Stomach (tissue), 4 donors: Measurements from ENCODE around the gene ACSM4.
"Not testable (repeated sequence)": the region's sequence is repeated elsewhere in the genome, so short reads cannot be mapped to it uniquely, and the experiment has no call there.

ENCODE experiments used
- CTCF ChIP-seq, 7 experiments: fragments of 450-650 bp in 4 of 7; fragments of 200-600 bp in 3 of 7; sonication (generic) in 3 of 7; IDR thresholded peaks; one replicate each; pipeline ENCODE4 v1.5.1; 2016 to 2019; ENCODE audit warnings: antibody characterized with exemption in 7 of 7, control low read depth in 2 of 7, mild to moderate bottlenecking in 1 of 7
- POLR2A ChIP-seq, 4 donors: fragments of 450-650 bp; IDR thresholded peaks; one replicate each; pipeline ENCODE4 v1.6.1; 2016; ENCODE audit warnings: antibody characterized with exemption in 4 of 4, control low read depth in 2 of 4, mild to moderate bottlenecking in 1 of 4, moderate library complexity in 1 of 4

- TF ChIP-seq CTCF, POLR2A (IDR thresholded peaks at IDR 0.05): not testable (repeated sequence)
Observed at GRCh38 chr12:7337790-7338189, 33.9 kb downstream of the ACSM4 start.
